Measurements from ENCODE around the gene KRTAP5-9.

DNA sequence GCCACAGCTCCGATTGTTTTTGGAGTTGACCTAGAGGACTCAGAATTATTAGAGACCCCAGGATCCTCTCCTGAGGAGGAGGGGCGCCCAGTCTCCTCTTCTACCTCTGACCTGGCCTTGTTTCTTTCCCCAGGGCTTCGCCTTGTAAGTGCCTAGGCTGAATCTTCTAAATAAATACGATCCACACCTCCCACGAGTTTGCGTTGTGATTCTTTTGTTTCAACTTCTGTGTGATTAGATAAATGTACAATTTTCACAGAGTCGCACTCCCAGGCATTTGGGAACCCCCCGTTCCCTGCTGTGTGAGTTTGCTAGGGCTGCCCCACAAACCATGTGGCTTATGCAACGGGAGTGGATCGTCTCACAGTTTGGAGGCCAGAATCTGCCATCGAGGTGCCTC, 9.2 kb upstream of the KRTAP5-9 start:
- TF ChIP-seq, protein P1, sequence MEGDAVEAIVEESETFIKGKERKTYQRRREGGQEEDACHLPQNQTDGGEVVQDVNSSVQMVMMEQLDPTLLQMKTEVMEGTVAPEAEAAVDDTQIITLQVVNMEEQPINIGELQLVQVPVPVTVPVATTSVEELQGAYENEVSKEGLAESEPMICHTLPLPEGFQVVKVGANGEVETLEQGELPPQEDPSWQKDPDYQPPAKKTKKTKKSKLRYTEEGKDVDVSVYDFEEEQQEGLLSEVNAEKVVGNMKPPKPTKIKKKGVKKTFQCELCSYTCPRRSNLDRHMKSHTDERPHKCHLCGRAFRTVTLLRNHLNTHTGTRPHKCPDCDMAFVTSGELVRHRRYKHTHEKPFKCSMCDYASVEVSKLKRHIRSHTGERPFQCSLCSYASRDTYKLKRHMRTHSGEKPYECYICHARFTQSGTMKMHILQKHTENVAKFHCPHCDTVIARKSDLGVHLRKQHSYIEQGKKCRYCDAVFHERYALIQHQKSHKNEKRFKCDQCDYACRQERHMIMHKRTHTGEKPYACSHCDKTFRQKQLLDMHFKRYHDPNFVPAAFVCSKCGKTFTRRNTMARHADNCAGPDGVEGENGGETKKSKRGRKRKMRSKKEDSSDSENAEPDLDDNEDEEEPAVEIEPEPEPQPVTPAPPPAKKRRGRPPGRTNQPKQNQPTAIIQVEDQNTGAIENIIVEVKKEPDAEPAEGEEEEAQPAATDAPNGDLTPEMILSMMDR (conservative IDR thresholded peaks at IDR 0.05; ENCODE audit: low read depth, low read length) = no peak
- TF ChIP-seq EZH2 (IDR thresholded peaks at IDR 0.05; ENCODE audit: low read length, unreplicated experiment) (no peak), EZH2phosphoT487 (IDR thresholded peaks at IDR 0.05; ENCODE audit: borderline replicate concordance, low read length) (no peak)
